H54 (cell line): ENCODE results near the gene MLLT1.

ENCODE experiments used
- DNase-seq: peaks from one replicate; pipeline ENCODE4 v3.0.0; 2011; ENCODE audit warnings: low spot score, mixed read lengths; ENCODE audit not compliant: insufficient read length
- FAIRE-seq: peaks from 3 replicates; lab custom pipeline; 2011; peaks lifted over from hg19 to GRCh38; lab: Jason Lieb, UNC
- POLR2A ChIP-seq: IDR thresholded peaks from 2 replicates; pipeline ENCODE4 v1.6.1; 2011; ENCODE audit warnings: low read depth, mild to moderate bottlenecking, low read length

MLLT1 gene

DNA sequence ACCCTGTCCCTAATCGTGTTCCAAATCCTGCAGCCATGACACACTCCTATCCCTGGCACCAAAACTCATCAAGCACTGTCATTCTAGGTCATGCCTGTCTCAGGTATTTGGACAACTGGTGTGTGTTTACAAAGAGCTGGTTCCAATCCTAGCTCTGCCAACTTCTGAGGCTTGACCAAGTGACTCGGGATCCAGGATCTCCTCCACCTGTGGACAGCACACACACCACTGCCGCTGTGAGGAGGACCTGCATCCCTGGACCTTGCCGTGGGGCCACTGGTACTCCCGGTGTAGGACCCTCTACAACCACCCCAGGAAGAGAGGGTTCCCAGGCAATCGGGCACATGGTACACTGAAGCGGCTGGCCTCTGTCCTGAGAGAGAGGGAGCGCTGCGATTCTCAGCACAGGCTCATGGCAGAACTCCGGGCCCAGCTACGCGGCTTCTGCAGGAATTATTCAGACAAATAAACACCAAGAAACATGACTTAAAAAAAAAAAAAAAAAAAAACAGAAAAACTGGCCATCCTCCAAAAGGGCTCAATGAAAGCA, 20.4 kb downstream of the MLLT1 start:
- FAIRE-seq (no peak), DNase-seq (no peak)
- TF ChIP-seq POLR2A: no peak

DNA sequence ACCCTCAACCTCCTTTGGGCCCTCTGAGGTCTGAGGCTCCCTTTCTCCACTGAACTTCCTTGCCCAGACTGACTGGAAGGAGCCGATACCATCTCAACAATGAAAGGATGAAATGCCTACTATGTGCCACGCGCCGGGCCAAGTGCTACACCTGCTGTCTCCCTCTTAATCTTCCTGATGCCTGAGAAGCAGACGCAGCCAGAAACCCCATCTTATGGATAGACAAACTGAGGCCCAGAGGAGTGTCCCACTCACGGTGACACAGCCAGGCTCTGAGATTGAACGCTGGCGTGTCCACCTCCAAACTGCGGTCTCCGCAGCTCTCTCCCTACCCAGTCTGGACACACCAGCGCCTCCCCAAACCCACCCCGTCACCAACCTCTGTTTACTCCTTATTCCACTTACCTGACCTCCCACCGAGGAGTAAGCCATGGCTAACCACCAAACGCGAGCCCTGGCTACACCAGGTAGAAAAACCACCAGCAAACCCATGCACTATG, 20.9 kb downstream of the MLLT1 start:
- no peak for DNase-seq
- no peak for TF ChIP-seq POLR2A
- no peak for FAIRE-seq

DNA sequence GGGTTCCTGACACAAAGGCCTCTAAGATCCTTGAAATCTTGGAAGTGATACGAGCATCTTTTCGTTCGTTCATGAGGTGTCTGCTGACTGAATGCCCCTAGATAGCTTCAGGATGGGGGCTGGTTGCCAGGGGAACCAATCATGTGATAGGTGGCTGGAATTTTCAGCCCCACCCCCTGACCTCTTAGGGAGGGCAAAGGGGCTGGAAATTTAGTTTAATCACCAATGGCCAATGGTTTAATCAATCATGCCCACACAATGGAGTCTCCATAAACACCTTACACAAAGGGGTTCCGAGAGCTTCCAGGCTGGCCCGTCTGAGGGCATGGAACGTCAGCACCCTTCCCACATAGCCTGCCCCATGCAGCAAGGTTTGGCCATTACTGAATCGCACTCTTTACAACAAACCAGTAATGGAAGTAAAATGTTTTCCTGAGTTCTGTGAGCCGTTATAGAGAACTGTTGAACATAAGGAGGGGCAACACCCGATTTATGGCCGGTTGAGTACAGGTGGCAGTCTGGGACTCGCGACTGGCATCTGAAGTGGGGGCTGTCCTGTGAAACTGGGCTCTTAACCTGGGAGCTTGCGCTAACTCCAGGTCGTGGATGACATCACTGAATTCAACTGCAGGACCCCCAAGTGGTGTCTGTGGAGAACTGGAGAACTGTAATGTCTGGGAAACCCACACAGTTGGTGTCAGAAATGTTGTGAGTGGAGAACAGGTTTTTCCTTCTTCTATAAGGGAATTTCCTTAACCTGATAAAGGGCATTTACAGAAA, 25.6 kb downstream of the MLLT1 start:
- DNase-seq (no peak), FAIRE-seq (no peak)
- TF ChIP-seq POLR2A: no peak

DNA sequence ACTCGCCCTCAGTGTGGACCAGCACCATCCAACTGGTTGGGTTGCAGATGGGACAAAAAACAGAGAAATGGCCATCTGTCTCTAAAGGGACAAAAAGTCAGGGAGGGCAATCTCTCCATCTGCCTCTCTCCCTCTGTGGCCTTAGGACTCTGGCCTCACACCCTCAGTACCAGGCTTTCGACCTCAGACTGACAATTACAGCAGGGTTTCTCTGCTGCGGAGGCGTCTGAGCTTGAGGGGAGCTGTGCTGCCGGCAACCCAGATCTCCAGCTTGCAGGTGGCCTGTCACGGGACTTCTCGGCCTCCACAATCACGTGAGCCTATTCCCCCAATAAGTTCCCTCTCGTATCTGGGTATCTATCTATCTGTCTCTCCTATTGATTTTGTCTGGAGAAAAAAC, 27.7 kb downstream of the MLLT1 start:
- DNase-seq: no peak

DNA sequence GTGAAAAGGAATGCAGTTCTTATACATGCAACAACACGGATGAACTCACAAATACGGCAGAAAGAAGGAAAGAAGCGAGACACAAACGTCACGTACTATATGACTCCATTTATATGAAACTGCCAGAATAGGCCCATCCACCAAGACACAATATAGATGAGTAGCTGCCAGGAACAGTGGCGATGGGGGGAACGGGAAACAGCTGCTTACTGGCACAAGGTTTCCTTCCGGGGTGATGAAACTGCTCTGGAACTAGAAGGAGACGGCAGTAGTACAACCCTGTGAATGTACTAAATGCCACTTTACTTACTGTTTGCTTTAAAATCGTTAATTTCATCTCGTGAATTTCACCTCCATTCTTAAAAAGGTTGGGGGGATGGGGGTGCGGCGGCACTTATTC, 28.9 kb downstream of the MLLT1 start:
- no peak for DNase-seq
- TF ChIP-seq POLR2A: no peak
- FAIRE-seq: no peak

More for the DNA sequence above, 27.7 kb downstream of the MLLT1 start:
- no peak for TF ChIP-seq POLR2A
- FAIRE-seq: no peak

GRCh38 chr19:6250024-6250615, 29.7 kb downstream of the MLLT1 start:
- FAIRE-seq (no peak), DNase-seq (no peak)

GRCh38 chr19:6249296-6249695, 30.5 kb downstream of the MLLT1 start:
- TF ChIP-seq POLR2A: no peak
- FAIRE-seq (no peak), DNase-seq (no peak)

More at GRCh38 chr19:6250024-6250615, 29.7 kb downstream of the MLLT1 start:
- no peak for TF ChIP-seq POLR2A

GRCh38 chr19:6248844-6249243, 30.9 kb downstream of the MLLT1 start:
- FAIRE-seq: no peak
- TF ChIP-seq POLR2A: no peak
- DNase-seq: no peak

- no peak for DNase-seq
- no peak for FAIRE-seq
- no peak for TF ChIP-seq POLR2A
Observed at GRCh38 chr19:6248341-6248740, 31.4 kb downstream of the MLLT1 start.

DNA sequence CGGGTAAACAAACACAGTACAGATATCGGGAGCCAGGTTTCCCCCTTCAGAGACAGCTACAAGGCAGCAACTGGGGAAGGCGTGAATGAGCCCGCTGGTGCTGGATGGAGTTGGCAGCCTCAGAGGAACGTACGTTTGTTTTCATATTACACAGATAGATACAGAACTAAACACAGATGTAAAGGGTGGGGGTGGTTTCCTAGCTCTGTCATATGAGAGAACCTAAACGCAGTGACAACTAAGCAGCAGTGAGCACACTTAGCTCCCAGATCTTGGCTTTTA, 32.8 kb downstream of the MLLT1 start:
- DNase-seq (no peak), FAIRE-seq (no peak)
- no peak for TF ChIP-seq POLR2A

- no peak for DNase-seq
- no peak for TF ChIP-seq POLR2A
- FAIRE-seq: no peak
Observed at GRCh38 chr19:6246174-6247006, 33.4 kb downstream of the MLLT1 start.

DNA sequence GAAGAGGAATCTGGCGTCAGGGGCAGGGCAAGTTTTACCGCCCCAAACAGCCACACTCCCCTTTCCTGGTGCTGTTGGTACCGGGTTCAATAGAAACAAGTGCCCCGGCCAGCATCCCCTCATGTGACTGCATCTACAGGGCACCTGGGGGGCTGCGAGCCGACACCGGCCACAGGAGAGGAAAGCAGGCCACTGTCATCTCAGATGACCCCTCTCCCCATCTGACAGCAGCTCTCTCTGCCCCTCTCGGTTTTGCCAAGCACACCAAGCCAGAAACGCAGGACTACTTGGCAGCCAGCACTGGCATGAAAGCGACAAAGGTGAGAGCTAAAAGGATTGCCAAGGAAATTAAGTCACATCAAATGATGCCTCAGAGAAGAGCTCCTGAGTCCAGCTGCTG, 37.1 kb downstream of the MLLT1 start:
- TF ChIP-seq POLR2A: no peak
- FAIRE-seq (no peak), DNase-seq (no peak)

DNA sequence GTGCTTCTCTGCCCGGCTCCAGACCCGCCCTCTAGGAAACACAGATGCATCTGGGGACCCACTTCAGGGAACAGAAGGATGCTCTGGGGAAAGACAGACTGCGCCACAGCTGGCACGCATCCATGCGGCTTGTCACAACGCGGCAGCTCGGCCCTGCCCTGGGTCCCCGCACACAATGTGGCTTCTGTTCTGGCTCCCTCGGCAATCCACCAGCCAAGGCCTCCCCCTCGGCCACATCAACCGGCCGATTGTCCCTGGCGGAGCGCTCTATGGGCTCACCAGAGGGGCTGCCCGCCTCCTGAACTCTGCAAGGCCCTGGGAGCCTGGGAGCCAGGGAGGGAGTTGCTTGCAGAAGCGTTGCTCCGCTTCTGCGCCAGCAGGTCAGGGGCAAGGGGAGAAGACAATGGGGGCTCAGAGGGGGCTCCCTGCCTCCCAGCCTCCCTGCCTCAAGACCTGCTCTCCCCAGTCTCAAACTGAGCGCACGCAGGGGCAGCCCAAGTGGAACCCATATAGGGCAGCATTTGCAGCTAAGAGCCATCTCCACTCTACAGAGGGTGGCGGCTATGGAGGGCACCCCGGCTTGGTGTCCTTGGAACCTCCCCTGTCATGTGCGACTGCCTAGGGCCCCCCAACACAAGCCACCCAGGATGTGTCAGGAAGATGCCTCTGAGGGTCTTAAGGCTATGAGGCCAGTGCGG, 37.9 kb downstream of the MLLT1 start:
- no peak for DNase-seq
- no peak for FAIRE-seq

GRCh38 chr19:6241056-6241455, 38.7 kb downstream of the MLLT1 start:
- no peak for TF ChIP-seq POLR2A
- DNase-seq: no peak
- no peak for FAIRE-seq

More for the DNA sequence above, 37.9 kb downstream of the MLLT1 start:
- TF ChIP-seq POLR2A: no peak
